Fibroblast of skin of scalp (primary cell): ENCODE results near the gene NOTCH1.

Experiments used
- DNase-seq: peaks from one replicate; pipeline ENCODE4 v3.0.0-alpha.2; 2013

Gene NOTCH1

DNA sequence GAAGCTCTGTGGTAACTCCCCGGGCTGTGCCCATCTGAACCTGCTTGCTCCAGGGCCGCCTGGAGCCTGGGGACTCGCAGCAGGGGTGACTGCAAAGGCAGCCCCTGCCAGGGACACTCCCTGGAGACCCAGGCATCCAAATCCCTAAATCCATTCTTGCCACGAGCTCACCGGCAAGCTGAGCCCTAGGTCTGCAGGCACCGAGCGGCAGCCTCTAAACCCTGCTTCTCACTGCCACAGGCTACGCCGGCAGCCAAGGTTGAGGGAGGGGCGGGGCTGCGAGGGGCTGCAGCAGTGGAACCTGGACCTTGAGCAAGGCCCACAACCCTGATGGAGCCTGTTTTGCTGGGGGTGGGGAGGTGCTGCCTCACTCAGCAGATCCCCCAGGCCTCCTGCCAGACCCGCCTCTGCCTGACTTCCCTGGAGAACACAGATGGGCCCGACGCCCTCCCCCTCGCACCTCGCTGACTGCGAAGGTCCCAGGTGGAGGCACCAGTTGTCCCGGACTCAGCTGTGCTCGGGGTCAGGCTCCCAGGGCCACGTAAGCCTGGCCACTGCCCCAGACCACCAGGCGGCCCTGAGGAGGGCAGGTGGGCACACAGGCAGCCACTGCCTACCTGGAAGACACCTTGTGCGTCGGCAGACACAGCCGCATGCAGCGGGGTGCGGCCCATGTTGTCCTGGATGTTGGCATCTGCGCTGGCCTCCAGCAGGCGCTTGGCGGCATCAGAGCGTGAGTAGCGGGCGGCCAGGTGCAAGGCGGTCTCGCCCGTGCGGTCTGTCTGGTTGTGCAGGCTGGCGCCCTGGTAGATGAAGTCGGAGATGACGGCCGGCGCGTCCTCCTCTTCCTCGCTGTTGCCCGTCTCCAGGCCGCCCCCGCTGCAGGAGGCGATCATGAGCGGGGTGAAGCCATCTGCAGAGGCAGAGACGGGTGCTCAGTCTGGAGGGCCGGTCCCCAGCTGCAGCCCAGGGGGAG lies 45.6 kb downstream of the NOTCH1 start:
- DNase-seq: no peak

DNA sequence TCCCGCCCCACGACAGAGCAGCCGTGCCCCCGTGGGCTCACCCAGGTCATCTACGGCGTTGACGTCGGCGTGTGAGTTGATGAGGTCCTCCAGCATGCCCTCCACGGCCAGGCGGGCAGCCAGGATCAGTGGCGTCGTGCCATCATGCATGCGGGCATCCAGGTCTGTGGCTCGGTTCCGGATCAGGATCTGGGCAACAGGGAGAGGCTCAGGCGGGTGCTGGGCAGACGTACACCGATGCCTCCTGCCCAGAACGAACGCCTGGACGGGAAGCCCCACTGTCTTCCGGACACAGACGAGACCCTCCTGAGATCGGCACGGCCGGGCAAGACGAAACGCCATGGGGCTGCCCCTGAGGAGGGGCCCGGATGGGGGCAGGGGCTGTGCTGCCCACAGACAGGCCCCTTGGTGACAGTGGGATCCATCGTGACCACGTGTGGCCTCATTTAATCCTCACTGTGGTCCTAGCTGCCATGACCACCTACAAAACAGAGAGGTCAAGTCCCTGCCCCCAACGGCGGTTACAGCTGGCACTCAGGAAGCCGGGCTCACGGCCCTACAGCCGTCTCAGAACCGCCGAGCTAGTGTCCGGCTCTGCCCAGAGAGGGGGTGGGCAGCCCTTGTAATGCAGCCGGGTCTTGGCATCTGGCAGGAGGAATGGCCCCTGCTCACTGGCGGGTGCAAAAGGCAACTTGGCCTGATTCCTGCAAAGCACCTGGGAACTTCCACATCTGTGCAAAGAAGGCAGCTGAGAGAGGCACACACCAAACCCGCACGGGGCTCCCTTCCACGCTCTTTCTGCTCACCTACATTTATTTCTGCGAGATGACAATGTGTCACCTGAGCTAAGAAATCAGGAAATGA lies 46.5 kb downstream of the NOTCH1 start:
- no peak for DNase-seq

DNA sequence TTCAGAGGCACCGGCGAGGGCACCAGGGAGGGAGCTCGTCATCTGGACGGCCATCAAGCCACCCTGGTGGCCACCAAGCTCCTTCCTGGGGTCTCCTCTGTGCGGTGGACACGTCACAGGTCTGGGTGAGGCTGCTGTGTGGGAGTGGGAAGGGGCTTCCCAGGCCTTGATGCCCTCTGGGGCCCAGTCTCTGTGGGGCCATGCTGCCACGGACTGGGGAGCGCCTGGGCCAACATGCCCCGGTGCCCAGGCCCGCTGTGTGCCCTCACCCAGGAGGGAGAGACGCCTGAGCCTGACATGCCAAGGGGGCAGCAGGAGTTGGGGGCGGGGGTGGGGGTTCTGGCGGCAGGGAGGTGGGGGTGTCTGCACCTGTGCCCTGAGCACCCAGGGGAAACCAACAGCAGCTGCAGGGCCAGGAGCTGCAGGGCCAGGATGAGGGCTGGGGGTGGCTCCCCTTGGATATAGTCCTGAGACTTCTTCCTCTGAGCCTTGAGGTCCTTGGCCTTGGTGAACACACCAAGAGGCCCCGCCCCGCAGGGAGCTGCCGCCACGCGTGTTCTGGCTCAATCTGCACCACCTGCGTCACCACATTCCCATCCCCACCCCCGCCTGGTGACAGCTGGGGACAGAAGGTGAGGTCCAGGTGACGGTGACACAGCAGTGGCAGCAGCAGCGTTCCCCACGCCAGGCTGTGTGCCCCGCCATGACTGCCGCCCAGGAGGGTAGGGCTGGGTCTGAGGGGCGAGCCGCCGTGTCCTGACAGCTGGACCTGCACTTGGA lies 47.7 kb downstream of the NOTCH1 start:
- no peak for DNase-seq

DNA sequence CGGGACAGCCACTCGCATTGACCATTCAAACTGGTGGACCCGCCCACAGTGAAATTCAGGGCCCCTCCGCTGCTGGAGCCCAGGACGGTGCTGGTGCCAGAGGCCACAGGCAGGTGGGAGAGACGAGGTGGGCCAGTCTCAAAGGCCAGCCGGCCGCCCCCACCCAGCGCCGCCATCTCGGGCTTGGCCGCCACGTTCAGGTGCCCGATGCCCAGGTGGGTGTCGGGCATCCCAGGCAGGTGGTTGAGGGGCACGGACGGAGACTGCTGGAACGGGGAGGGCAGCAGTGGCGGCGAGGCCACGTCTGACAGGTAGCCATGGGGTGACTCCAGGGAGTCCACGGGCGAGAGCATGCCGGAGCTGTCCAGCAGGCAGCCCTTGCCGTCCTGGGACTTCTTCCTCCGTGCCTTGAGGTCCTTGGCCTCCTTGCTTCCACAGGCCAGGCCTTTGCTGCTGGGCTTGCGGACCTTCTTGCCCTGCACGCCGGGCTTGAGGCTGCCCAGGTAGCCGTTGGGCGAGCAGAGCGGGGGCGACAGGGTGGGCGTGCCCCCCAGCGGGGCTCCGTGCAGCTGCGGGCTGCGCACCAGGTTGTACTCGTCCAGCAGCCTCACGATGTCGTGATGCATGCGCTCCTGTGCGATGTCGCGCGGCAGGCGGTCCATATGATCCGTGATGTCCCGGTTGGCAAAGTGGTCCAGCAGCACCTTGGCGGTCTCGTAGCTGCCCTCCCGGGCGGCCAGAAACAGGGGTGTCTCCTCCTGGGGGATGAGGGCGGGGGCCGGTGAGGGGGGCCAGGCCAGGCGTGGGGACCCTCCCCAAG lies 48.8 kb downstream of the NOTCH1 start:
- no peak for DNase-seq

DNA sequence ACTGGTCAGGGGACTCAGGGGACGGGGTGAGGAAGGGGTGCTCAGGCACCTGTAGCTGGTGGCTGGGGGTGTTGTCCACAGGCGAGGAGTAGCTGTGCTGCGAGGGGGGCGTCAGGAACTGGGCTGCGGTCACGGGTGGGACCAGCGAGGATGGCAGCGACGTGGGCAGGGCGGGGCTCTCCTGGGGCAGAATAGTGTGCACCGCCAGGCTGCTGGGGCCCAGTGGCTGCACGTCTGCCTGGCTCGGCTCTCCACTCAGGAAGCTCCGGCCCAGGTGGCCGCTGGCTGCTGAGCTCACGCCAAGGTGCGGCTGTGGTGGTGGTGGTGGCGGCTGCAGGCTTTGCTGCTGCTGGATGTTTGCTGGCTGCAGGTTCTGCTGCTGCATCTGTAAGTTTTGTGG lies 49.7 kb downstream of the NOTCH1 start:
- no peak for DNase-seq

DNA sequence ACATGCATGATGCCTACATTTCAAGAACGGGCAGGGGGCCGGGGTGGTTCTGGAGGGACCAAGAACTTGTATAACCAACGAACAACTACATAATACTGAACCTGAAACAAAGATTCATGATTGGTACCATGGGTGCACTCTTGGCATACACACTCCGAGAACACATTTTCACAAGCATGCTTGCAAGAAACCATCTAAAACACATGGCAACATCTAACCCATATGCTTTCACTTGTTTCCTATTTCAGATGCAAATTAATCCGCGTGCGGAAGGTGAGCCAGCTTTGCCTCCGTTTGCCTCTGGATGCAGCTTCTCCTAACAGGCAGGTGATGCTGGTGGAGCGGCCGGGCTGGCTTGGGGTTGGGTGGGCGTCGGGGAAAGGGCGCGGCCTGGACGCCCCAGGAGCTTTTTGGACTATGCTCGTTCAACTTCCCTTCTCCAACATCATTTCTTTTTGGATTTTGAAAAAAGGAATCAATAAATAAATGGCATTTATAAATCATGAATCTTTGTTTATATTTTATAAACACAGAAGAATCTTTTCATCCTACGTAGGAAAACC lies 50.5 kb downstream of the NOTCH1 start:
- no peak for DNase-seq

DNA sequence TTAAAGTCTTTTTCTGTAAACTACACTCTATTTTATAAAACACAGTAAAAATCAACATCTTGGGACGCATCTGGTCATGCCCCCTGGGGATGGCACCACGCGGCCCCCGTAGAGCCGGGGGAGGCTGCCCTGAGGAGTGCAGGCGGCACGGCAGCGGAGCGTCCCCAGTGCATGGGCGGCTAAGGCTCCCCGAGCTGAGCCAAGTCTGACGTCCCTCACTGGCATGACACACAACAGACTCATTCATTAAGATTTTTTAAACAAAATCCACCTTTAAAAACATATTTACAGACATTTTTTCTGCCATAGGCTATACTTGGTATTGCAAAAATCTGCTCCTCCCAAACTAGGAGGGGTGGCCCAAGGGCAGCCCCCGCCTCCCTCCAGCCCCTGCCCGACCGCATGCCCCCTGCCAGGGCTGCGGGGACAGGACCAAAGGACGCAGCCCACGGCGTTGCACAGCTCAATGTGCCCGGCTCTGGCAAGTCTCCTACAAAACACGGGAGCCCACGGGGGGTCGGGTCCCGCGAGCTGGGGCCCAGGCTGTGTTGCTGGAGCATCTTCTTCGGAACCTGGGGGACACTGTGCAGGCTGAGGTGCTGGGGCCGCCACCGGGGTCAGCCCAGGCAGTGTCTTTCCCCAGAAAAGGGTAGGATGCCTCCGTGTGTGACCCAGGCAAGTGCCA lies 51.2 kb downstream of the NOTCH1 start:
- no peak for DNase-seq

DNA sequence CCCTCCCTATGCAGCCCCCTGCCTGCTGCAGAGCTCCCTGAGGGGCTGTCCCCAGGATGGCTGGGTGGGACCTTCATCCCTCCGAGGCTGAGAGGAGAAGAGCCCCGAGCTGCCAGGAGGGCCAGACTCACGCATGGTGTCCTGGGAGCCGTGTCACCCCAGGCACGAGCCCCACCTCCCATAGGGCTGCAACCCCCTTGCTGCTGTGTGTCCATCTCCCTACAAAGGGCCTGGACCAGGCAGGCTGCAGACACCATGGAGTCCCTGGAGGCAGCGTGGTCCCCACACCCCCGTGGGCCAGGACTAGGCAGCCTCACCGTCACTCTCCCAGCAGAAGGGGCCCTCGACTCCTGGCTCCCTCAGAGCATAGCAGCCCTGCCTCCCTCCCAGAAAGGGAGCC lies 51.8 kb downstream of the NOTCH1 start:
- DNase-seq: no peak

DNA sequence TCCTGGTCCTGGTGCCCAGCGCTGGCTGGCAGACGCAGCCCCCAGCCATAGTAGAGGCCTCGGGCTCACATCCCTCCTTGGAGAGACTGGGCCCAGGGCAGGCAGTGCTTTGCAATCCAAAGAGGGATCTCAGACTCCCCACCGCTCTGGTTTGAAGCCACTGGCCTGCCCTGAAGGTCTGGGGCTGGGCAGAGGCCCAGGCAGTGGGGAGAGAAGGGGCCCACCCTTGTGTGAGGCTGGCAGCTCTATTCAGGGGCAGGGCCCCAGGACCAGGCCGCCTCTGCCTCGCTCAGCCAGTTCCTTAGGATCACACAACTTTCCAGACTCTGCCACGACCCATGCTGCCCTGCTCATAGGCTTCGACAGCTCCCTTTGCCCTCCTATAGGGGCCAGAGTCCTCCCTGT lies 52.3 kb downstream of the NOTCH1 start:
- no peak for DNase-seq

DNA sequence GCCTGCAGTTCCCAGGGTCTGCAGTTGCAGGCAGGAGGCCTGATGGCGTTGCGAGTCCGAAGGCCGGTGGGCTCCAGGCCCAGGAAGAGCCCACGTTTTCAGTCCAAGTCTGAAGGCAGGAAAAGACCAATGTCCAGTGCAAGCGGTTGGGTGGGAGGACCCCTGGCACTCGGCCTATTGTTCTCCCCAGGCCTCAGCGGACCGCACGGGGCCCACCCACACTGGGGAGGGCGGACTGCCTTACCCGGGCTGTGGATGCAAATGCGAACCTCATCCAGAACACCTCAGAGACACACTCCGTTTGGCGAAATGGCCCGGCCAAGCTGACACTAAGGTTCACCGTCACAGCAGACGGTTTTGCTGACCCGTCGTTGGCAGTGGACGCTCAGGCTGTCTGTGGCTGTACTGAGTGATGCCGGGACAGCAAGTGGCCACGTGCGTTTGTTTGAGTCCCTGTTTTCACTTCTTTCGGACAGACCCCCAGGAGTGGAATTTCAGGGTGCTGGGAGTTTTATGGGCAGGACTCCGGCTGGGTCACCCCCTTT lies 52.8 kb downstream of the NOTCH1 start:
- no peak for DNase-seq

DNA sequence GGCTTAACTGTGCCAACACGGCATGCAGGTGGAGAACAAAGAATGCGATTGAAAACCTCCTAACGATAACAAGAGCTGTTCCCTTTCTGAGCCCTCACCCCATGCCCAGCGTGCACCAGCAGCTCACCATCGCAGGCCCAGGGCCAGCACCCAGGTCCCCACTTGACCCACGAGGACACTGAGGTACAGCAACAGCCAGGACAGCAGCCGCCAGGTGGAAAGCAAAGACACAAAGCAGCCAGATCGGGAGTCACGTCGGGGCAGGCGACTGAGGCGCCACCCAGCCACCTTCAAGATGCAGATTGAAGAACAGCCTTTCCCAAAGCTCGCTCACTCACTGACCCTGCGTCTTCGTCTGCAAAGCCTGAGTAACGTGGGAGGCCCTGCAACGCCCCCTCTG lies 56.1 kb downstream of the NOTCH1 start:
- no peak for DNase-seq

DNA sequence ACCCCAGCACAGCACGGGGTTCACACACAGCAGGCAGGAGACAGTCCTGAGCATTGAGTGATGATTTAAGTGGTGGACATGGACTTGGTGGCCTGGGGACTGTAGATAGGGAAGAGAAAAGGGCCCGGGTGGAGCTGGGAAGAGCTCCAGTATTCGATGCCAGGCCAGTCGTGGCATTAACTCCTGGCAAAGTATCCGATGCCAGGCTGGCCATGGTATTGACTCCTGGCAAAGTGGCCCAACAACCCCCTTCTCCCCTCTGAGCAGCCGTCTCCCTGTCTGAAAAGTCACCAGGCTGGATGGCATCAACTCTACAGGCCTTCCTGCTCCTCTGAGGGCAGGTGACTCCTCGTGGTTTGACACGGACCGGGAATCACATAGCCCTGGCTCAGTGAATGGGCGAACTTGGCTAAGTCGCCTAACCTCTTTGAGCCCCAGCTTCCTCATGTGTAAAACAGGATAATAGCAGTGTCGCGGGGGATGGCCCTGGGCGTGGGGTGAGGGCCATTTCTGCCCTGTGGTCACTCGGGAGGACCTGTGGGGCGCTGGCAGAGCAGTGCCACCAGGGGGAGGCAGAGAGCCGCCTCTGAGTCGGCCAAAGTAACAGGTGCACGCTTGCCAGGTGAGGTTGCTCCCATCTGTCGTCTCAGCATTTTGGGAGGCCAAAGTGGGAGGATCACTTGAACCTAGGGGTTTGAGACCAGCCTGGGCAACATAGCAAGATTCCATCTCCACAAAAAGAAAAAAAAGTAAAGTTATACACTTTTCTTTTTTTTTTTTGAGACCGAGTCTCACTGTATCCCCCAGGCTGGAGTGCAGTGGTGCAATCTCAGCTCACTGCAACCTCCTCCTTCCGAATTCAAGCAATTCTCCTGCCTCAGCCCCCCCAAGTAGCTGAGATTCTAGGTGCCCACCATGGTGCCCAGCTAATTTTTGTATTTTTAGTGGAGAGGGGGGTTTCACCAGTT lies 57.3 kb downstream of the NOTCH1 start:
- DNase-seq: peak; percentile 20

DNA sequence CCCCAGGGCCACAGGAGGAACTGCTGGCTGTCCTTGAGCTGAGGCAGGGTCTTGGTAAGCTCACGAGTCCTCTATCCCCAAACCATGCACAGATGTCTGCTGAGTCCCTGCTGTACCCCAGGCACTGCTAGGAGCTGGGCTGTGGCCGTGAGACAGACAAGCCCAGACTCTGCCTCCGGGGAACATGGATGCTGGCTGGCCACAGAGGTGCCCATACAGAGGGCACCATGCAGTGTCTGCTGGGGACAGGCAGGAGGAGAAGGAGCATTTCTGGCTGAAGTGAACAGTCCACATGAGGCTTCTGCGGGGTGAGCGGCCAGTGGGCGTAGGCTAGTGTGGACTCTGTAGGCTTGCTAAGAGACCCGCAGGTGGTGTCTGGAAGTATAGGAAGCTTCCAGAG lies 58.2 kb downstream of the NOTCH1 start:
- DNase-seq: no peak

DNA sequence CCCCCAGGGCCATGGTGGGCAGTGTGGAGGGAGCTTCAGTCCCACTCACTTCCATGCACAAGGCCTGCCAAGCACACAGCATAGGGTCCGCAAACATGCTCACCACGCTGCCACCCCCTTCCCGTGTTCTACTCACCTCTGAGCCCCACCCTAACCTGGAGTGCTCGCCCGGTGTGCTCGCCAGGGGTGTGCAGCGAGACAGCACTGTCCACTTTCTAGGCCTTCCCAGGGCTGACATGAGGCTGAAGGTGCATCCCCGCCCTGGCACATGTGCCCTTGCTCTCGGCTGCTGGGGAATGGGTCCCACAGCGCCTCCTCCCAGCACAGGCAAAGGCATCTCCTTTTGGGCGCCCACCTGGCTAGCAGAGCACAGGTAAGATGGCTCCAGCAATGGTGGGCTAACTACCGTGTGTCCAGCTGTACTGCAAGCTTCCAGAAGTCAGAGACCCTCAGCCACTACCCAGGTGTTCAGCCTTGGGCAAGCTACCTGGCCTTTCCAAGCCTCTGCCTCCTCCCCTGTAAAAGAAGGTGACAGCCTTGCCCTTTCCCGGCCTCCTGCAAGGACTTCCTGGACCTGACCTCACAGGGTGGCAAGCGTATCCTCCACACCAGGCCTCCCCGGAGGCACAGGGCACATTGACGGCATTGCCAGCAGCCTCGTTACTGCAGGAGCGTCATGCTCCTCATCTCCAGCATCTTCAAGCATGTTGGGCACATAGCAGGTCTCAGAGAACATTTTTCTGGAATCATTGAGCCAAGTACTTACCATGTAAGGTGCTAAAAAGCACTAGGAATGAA lies 58.8 kb downstream of the NOTCH1 start:
- no peak for DNase-seq

DNA sequence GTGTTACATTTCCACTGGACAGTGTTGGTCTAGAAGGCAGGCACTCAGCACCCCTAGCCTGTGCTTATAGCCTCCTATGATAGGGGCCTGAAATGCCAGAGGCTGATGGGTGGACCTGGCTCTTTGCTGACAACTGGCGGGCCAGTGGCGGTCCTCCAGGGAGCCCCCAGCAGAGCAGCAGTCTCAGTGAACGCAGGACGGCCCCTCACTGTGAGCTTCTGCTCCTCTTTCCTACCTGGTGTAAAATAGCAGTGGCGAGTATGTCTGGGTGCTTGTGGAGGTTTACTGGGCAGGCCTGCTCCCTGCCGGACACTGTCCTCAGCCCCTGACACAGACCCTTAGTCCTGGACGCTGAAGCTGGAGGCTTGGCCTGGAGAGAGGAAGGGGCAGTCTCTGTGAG lies 59.7 kb downstream of the NOTCH1 start:
- no peak for DNase-seq

DNA sequence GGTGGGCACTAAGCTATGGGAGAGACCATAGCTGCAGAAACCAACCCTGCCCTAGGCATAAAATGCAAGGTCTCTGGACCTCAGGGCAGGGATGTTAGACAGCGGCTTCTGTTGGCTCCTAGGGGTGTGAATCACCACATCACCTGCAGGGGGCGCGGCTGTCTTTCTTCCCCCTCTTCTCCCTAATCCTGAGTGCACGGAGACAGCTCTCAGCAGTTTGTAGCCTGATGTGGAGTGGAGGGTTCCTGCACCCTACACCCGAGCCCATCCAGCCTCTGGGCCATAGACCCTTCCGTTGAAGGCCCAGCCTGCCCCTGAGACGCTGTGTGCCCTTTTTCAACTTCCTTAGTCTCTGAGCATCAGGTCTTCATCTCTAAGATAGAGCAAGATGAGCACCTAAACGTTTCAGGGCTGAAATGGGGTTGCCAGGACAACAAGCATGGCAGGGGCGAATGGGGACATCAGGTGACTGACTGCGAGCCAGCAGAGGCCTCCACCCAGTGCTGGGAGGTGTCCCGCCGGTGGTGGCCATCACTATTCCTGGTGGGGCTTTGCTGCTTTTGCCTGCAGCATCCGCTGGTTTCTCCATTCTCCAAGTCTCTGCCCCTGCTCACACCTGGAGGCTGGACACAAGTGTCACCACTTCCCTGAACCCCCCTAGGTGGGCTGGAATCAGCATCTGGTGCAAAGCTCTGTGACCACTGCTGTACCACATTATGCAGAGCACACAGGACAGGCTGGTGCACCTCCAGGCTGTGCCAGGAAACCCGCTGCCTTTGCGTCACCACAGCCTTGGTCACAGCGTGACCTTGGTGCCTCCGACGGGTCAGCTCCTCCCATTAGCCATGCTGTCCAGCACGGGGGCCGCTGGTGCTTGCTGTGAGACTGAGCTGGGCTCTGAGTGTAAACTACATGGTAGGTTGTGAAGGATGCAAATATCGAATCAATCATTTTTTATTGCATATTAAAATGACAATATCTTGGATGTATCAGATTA lies 60.5 kb downstream of the NOTCH1 start:
- peak; percentile 74 for DNase-seq
